GM12865 (cell line): Measurements from ENCODE around the gene TAX1BP3.

Experiments
- DNase-seq: peaks from one replicate; pipeline ENCODE4 v3.0.0; 2010; ENCODE audit warnings: low read depth
- H3K4me3 ChIP-seq: 2 replicates; pipeline ENCODE4 v1.5.1; 2011; ENCODE audit warnings: mild to moderate bottlenecking, low read depth, low read length, control low read depth
- TF ChIP-seq, protein P1 (sequence below): IDR thresholded peaks from 2 replicates; pipeline ENCODE4 v1.5.1; 2011; ENCODE audit warnings: low read length, control low read depth, low read depth, inconsistent platforms; ENCODE audit not compliant: insufficient read depth; ENCODE audit errors: missing control alignments

TAX1BP3 gene

DNA sequence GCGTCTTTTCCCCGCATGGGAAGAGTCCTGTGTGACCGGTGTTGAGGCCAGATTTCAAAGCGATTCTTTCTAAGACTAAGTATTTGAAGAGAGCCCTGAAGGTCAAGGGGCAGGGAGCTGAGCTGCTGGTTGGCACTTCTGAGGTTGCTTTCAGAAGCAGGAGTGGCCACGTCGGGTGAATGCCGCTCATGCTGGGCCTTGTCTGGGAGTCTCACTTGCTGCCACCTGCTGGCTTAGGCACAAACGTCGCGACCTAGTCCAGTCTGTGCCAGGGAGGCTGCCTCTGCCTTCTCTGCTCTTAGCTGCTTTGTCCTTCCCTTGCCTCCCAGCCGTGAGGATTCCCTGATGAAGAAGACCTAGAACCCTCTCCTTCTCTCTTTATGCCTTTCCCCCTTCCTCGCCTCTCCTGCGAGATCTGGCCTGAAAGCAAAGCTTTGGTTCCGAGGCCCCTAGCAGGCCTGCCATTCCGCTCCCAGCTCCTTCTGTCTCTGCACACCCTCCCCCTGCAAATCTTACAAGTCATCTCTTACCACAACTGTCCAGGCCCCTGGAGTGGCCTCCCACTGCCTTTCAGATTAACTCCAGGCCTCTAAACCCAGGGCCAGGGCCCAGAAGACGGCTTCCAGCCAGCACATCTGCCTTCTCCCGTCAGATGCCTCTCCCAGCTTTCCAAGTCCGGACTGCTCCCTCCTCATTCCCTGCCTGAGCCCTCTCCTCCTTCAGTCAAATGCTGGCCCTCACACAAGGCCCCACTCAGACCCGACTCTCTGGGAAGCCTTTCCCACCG, 20.4 kb downstream of the TAX1BP3 start:
- peak; percentile 67 for DNase-seq
- no peak overlapping the region for H3K4me3 ChIP-seq
- TF ChIP-seq, protein P1, sequence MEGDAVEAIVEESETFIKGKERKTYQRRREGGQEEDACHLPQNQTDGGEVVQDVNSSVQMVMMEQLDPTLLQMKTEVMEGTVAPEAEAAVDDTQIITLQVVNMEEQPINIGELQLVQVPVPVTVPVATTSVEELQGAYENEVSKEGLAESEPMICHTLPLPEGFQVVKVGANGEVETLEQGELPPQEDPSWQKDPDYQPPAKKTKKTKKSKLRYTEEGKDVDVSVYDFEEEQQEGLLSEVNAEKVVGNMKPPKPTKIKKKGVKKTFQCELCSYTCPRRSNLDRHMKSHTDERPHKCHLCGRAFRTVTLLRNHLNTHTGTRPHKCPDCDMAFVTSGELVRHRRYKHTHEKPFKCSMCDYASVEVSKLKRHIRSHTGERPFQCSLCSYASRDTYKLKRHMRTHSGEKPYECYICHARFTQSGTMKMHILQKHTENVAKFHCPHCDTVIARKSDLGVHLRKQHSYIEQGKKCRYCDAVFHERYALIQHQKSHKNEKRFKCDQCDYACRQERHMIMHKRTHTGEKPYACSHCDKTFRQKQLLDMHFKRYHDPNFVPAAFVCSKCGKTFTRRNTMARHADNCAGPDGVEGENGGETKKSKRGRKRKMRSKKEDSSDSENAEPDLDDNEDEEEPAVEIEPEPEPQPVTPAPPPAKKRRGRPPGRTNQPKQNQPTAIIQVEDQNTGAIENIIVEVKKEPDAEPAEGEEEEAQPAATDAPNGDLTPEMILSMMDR, result peak; percentile 48

DNA sequence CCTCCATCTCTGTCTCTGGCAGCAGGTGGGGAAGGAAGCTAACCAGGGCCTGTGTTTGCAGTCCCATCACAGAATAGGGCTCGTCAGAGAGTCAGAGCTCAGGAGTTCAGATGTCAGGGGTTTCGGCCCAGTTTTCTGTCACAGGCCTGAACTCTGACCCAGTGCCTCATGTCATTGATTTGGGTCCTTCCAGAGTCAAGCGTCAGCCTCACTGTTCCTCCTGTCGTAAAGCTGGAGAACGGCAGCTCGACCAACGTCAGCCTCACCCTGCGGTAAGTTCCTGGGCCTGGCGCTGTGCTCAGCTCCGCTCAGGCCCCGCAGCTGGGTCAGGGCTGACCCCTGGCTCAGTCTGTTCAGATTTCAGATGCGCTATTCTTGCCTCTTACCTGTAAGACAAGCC, 21.1 kb downstream of the TAX1BP3 start:
- TF ChIP-seq, protein P1, result no peak
- H3K4me3 ChIP-seq, result no peak overlapping the region
- no peak for DNase-seq

DNA sequence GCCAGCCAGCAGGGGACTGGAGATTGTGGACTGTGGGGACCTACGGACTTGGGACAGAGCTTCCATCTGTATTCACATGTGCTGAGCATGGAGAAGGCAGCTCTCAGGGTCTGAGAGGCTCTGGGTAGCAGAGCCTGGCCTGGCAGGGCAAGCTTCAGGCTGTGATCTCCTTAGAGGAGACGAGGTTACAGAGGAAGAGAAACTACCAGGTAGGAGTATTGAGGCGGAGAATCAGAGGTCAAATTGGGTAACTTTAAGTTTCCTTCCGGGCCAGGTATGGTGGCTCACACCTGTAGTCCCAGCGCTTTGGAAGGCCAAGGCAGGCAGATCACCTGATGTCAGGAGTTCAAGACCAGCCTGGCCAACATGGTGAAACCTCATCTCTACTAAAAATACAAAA, 23.1 kb downstream of the TAX1BP3 start:
- TF ChIP-seq, protein P1, result no peak
- no peak for DNase-seq
- no peak overlapping the region for H3K4me3 ChIP-seq

DNA sequence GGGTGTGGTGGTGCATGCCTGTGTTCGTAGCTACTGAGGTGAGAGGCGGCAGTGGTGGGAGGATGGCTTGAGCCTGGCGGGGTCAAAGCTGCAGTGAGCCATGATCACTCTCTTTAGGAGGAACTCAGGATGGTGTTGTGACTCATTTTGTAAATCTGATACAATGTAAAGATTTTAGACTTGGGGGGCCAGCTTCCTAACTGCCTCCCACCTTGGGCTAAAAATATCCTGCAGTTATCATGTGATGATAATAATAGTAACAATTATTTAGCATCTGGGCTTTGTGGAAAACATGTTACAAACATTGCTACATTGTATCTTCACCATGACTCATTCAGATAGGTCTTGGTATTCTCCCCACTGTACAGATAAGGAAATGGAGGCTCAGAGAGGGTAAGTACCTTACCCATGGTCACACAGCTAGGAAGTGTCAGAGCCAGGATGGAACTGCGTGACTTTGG, 24.5 kb downstream of the TAX1BP3 start:
- TF ChIP-seq, protein P1, result no peak
- DNase-seq, result no peak
- no peak overlapping the region for H3K4me3 ChIP-seq

DNA sequence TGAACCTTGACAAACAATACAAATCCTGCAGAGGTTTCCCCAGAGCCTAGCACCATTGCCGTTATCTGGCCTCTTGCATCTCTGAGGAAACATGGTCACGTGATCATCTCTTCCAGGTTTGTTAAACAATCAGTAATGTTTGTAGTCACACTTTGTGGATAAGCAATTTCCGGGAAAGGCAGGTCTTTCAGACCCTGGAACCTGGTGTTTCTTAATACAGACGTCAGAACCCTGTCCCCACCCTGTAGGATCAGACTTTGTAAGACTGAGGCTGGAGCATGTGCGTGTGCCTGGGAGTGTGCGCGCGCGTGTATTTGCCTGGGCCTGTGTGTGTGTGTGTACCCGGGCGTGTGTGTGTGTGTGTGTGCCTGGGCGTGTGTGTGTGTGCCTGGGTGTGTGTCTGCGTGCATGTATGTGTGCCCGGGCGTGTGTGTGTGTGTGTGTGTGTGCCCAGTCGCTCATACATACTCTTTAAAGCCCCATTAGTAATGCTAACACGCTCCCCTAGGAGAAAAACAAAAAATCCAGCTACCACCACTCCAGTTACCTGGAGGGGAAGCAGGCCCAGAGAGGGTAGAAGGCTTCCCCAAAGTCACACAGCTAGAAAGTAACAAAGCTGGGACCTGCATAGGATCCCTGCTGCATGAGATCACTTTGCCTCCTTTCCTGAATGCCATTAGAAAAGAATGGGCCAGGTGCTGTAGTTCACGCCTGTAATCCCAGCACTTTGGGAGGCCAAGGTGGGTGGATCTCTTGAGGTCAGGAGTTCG, 26.5 kb downstream of the TAX1BP3 start:
- no peak overlapping the region for H3K4me3 ChIP-seq
- no peak for DNase-seq
- TF ChIP-seq, protein P1, result no peak

DNA sequence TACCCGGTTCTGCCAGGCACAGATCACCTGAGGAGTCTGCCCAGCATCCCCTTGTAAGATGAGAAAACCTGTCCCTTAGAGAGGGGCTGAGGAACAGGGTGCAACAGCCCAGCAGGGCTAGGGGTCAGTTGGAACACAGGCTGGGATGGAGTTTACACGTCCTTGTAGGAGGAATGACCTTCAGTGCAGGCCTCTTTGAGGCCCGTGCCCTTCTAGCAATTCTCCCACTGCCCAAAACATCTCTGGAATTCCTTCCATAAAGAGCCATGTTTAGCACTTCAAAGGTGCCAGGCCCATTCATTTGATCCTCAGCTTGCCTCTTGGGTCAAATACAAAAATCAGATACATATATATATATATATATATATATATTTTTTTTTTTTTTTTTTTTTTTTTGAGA, 27.4 kb downstream of the TAX1BP3 start:
- DNase-seq, result no peak
- TF ChIP-seq, protein P1, result no peak
- H3K4me3 ChIP-seq, result no peak overlapping the region
